Fibroblast of the aortic adventitia (primary cell): ENCODE measurements around the gene HEXB. TPM values are rescaled to one million over a fixed set of nuclear protein-coding genes. Genes with fewer than 3 reads are reported as not detected.

Experiments used
- DNase-seq: peaks from one replicate; pipeline ENCODE4 v3.0.0-alpha.2; 2010; ENCODE audit warnings: low read depth
- H3K4me3 ChIP-seq: 2 replicates; pipeline ENCODE4 v1.5.1; 2011; ENCODE audit warnings: low read depth, mild to moderate bottlenecking, control low read depth, low read length, moderate library complexity
- total RNA-seq: library from RNA; depleted of rRNA; stranded (reverse); fragments of >200 nt; gene quantifications from 2 replicates; pipeline ENCODE4 v1.2.3, GENCODE V29; 2012; ENCODE audit warnings: low replicate concordance
- TF ChIP-seq, protein P1 (sequence below): IDR thresholded peaks from 2 replicates; pipeline ENCODE4 v1.5.1; 2011; ENCODE audit warnings: mild to moderate bottlenecking, low read length, control low read depth, inconsistent platforms; ENCODE audit not compliant: insufficient read depth

HEXB gene
- total RNA-seq, 1 donor, result 241 TPM

DNA sequence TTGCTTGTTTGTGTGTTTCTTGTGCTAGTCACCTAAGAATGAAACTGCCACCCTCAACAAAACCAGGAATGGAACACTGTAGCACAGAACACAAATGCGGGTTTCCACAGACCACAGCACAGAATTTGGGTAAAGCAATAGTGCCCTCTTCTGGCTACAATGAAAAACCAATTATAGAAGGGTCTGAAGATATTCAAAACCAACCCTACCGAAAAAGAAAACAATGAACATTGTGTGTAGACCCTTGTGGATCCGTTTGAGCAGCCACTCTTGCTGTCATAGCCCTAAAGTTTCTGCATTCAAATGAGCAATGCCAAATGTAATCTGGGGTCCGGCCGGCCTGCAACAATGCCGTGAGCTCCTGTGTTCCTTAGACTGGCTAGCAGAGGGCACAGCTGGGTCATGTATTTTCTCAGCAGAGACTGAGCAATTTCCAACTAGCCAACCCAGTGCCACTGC, 36.2 kb upstream of the HEXB start:
- no peak overlapping the region for H3K4me3 ChIP-seq
- DNase-seq, result peak; percentile 79
- TF ChIP-seq, protein P1, sequence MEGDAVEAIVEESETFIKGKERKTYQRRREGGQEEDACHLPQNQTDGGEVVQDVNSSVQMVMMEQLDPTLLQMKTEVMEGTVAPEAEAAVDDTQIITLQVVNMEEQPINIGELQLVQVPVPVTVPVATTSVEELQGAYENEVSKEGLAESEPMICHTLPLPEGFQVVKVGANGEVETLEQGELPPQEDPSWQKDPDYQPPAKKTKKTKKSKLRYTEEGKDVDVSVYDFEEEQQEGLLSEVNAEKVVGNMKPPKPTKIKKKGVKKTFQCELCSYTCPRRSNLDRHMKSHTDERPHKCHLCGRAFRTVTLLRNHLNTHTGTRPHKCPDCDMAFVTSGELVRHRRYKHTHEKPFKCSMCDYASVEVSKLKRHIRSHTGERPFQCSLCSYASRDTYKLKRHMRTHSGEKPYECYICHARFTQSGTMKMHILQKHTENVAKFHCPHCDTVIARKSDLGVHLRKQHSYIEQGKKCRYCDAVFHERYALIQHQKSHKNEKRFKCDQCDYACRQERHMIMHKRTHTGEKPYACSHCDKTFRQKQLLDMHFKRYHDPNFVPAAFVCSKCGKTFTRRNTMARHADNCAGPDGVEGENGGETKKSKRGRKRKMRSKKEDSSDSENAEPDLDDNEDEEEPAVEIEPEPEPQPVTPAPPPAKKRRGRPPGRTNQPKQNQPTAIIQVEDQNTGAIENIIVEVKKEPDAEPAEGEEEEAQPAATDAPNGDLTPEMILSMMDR, result peak; percentile 60

DNA sequence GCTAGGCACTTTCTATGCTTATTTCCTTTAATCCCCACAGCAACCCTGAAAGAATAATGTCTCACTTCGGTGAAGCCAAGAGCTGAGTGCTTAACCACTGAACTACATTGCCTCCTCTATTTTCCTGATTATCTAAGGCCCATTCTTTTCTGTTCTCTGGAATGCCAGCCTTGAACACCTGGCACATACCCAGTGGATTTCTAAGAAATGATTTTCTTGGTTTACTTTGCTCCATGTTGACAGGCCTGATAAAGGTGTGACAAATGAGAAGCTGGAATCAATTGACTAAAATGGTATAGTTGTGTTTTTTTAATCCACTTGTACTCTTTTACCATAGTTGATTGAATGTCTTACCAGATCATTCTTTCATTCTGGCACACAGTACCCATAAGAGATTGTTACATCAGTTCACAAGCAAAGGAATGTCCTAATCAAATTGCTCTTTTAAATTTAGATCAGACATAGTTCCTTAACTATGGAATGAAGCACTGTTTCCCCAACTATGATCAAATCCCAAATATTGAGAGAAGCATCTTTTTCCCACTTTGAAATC, 35.5 kb upstream of the HEXB start:
- TF ChIP-seq, protein P1, result no peak

DNA sequence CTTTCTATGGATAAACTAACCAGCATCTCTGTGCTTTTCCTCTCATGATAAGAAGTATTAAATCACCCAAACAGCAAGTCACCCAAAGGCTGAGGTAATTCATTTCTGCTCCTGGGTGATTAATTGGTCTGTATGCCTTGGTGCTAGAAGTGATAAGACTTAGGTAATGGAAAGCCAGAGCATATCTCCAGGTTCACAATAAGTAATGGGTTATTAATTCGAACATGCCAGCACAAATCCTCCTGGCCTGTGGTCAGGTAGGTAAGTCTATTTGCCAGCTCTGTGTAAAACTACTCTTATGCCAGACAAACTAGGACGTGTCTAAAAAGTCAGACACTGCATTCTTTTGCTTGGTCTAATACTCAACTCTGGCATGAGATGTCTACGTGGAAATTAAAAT, 33.3 kb upstream of the HEXB start:
- TF ChIP-seq, protein P1, result no peak
- H3K4me3 ChIP-seq, result no peak overlapping the region
- DNase-seq, result no peak

More for the DNA sequence above, 35.5 kb upstream of the HEXB start:
- no peak overlapping the region for H3K4me3 ChIP-seq
- DNase-seq, result peak; percentile 76

DNA sequence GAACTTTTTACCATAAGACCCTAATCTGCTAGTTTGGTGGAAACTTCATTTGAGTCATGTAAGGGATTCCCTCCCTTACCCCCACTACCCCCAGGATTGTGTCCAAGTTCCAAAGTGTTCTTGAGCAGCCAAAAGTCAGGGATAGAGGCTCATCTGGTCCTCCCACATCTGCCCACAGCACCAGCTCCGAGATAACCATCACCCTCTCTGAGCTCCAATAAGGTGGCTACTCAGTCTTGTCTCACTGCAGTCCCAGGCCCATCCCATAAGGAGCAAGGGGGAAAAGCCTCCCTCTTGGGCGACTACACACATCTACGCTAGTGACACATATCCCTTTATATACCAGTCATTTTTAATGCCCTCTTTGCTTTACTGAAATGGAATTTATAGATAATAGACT, 32.5 kb upstream of the HEXB start:
- TF ChIP-seq, protein P1, result no peak
- DNase-seq, result no peak
- no peak overlapping the region for H3K4me3 ChIP-seq

DNA sequence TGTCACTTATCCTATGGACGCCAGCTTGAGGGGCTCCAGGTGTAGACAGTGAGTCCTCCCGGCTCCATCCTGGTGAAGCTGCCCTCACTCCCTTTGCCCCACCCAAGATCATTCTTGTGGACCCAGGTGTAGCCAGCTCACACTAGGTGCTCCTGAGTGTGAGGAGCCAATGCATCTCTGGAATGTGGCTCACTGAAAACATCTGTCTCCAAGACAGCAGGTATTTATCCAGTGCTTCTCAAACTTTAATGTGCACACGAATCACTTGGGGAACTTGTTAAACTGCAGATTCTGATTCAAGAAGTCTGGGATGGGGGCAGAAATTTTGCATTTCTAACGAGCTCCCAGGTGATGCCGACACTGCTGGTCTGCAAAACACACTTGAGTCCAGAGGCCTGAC, 31.0 kb upstream of the HEXB start:
- no peak overlapping the region for H3K4me3 ChIP-seq
- TF ChIP-seq, protein P1, result no peak
- DNase-seq, result no peak

DNA sequence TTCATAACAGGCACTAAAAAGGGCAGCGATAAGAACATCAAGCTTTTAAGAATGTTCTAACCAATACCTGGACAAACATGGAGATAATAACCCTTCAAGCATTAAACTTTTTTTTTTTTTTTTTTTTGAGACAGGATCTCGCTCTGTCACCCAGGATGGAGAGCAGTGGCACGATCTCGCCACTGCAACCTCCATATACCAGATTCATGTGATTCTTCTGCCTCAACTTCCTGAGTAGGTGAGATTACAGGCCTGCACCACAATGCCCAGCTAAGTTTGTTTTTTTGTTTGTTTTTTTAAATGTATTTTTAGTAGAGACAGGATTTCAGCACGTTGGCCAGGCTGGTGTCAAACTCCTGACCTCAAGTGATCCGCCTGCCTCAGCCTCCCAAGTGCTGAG, 29.8 kb upstream of the HEXB start:
- TF ChIP-seq, protein P1, result no peak
- no peak overlapping the region for H3K4me3 ChIP-seq
- no peak for DNase-seq

DNA sequence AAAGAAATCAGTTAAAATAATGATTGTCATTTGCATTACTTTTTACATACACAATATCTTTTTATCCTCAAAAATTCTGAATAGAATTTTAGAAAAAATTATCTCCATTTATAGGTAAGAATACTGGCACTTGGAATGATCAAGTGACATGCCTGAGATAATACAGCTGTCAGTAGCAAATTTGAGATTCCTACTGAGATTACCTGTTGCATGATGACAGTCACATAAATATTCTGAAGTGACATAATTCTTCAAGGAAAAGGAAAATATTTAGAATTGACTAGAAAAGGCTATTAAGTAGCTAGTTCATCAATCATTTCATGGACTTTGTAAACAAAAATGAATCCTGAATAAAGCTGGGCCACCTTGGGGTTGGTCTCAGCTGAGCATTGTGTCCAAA, 29.3 kb upstream of the HEXB start:
- no peak overlapping the region for H3K4me3 ChIP-seq
- TF ChIP-seq, protein P1, result no peak
- no peak for DNase-seq
